Large intestine (tissue), 3 donors: ENCODE data around the gene RFX6. TPM values are rescaled to one million over a fixed set of nuclear protein-coding genes. Genes with fewer than 3 reads are reported as not detected.
A peak's percentile ranks its signal among the peaks of the same experiment; 100 is the strongest.

Experiments used
- DNase-seq, 2 donors: peaks; one replicate each; pipeline versions ENCODE4 v3.0.0 to v3.0.0-alpha.2; 2013
- H3K27ac ChIP-seq: one replicate; pipeline ENCODE4 v1.5.1; 2013; ENCODE audit warnings: low read length
- H3K27me3 ChIP-seq: 2 replicates; pipeline ENCODE4 v1.6.1; 2013; ENCODE audit warnings: low read length; ENCODE audit not compliant: control insufficient read depth, insufficient read depth
- H3K36me3 ChIP-seq: 2 replicates; pipeline ENCODE4 v1.6.1; 2013; ENCODE audit warnings: low read length; ENCODE audit not compliant: control insufficient read depth, insufficient read depth
- H3K4me1 ChIP-seq: one replicate; pipeline ENCODE4 v1.6.1; 2013; ENCODE audit warnings: low read length; ENCODE audit not compliant: control insufficient read depth, insufficient read depth
- H3K4me3 ChIP-seq: one replicate; pipeline ENCODE4 v1.5.1; 2013; ENCODE audit warnings: low read length
- H3K9me3 ChIP-seq: one replicate; pipeline ENCODE4 v1.6.1; 2013; ENCODE audit warnings: mild to moderate bottlenecking, low read depth, low read length, moderate library complexity; ENCODE audit not compliant: control insufficient read depth
- WGBS: methylation state at CpG from one replicate; pipeline ENCODE4 v1.1.5; 2013; ENCODE audit warnings: low lambda C conversion rate; ENCODE audit not compliant: insufficient coverage; 5-methylcytosine and 5-hydroxymethylcytosine counted together
- polyA plus RNA-seq: library from polyadenylated mRNA; unstranded; fragments of 120-200 nt; gene quantifications from one replicate; pipeline ENCODE4 v1.2.1, GENCODE V29; 2013

RFX6 gene
- polyA plus RNA-seq, 1 donor: 8.6 TPM

DNA sequence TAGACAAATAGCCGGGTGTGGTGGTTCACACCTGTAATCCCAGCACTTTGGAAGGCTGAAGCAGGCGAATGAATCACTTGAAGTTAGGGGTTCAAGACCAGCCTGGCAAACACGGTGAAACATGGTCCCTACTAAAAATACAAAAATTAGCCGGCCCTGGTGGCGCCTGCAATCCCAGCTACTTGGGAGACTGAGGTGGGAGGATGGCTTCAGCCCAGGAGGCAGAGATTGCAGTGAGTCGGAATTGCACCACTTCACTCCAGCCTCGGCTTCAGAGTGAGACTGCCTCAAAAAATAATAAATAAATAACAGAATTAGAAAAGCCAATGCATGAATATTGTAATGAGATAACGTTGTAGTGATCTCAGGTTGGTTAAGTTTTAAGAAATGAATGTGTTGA lies 61.3 kb downstream of the RFX6 start:
- peaks cover 8% of the 10 kb centered on the region for H3K4me1 ChIP-seq
- no peaks in the 10 kb centered on the region for H3K9me3 ChIP-seq
- no peak overlapping the region for H3K4me3 ChIP-seq
- no peaks in the 10 kb centered on the region for H3K36me3 ChIP-seq
- WGBS: 100% methylated on average over 1 of the region's 8 CpGs
- H3K27ac ChIP-seq: no peak overlapping the region
- no peak for DNase-seq
- no peaks in the 10 kb centered on the region for H3K27me3 ChIP-seq

DNA sequence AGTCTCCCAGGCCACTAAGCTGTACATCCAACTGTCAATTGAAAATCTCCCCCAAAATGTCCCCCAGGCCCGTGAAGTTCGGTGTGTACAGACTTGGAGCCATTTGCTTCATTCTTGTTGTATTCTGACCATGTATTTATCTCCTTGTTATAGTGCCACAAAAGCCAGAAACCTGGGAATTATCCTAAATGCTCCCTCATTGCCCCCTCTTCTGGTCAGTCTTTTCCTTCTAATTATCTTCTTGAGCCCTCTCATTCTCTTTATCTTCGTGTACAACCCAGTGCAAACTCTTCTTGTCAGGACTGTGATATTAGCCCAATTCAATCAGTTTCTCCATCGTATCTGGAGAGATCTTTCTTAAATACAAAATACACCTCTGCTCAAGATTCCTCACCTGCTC lies 64.7 kb downstream of the RFX6 start:
- 30% methylated on average over 2 of the region's 4 CpGs for WGBS
- Histone ChIP-seq H3K9me3 (no peaks in the 10 kb centered on the region), H3K4me1 (peaks cover 11% of the 10 kb centered on the region), H3K27me3 (no peaks in the 10 kb centered on the region), H3K4me3 (no peak overlapping the region), H3K36me3 (no peaks in the 10 kb centered on the region), H3K27ac (no peak overlapping the region)
- no peak for DNase-seq

DNA sequence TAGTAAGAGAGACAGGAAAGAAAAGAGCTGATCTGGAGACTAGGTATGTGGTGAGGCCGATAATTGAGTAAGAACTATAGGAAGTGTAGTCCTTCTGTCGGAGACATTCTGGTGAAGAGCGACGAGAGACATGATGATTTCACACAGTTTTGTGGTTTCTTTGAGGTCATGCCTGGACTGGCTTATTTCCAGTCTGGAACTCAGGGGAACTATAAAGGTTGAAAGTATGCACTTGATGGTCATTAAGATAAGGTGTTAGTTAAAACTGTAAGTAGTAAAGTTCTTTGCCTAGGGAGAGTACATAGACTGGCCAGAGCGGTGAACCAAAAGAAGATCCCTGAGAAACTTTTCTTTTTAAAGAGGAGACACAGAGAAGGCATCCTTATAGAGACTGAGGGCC lies 68.8 kb downstream of the RFX6 start:
- no peaks in the 10 kb centered on the region for H3K9me3 ChIP-seq
- H3K4me1 ChIP-seq: peaks cover 32% of the 10 kb centered on the region
- no peaks in the 10 kb centered on the region for H3K36me3 ChIP-seq
- H3K4me3 ChIP-seq: no peak overlapping the region
- peak in 1 of 2 donors; percentile 21 for DNase-seq
- 60% methylated on average over 1 of the region's 5 CpGs for WGBS
- no peaks in the 10 kb centered on the region for H3K27me3 ChIP-seq
- no peak overlapping the region for H3K27ac ChIP-seq

DNA sequence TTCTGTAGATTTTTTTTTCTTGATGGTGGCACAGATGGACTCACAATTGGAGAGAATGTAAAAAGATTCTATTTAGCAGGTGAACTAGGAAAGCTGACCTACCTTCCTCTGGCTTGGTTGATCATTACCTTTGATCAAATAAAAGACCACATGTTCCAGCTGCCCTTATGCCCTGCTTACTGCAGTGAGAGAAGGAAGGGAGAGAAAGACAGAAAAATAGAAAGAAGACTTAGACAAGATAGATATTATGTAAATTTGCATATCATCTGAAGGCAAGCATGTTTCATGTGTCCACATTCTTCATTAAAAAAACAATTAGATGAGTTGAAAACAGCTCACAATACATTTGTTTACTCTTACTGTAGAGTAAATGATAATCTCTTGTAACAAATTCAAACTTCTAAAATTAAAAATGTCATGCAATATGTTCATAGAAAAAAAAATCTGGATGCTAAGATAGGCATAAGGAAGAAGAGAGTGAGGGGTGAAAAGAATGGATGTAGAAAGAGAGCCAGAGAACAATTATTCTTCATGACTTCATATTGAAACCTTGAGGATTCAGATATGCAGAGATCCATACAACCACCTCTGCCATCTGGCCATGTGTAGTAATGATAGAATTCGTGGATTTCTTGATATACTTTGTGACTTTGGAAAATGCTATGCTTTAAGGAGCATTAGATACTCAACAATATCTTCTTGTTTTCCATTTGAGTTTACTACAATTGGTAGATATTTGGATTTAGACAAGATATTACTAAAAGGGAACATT lies 71.7 kb downstream of the RFX6 start:
- H3K27ac ChIP-seq: peak overlapping the region; percentile 41
- no peaks in the 10 kb centered on the region for H3K27me3 ChIP-seq

DNA sequence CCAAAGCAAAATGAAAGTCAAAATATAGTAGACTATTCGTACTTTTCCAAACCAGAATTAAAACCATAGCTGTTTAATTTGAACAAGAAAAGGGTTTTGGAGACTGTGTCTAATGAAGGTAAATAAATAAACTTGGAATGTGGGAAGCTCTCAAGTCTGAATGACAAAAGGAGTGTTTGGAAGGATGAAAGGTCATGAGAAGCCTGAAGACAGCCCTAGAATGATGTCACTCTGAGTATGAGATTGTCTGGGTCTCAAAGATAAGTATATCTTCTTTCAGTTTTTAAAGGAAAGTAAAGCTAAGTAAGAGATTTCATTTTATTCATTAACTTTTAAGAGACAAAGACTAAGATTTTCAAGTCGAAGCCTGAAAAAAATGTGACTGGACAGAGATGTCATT lies 72.9 kb downstream of the RFX6 start:
- Histone ChIP-seq H3K27me3 (no peaks in the 10 kb centered on the region), H3K4me3 (no peak overlapping the region), H3K4me1 (peaks cover 31% of the 10 kb centered on the region), H3K27ac (peak overlapping the region; percentile 36), H3K36me3 (no peaks in the 10 kb centered on the region), H3K9me3 (no peaks in the 10 kb centered on the region)
- WGBS: 86% methylated on average over 1 of the region's 2 CpGs
- peak in 1 of 2 donors; percentile 49 for DNase-seq

More for the DNA sequence above, 71.7 kb downstream of the RFX6 start:
- DNase-seq: peak; percentile 53 to 75
- H3K4me3 ChIP-seq: no peak overlapping the region
- no peaks in the 10 kb centered on the region for H3K9me3 ChIP-seq
- no peaks in the 10 kb centered on the region for H3K36me3 ChIP-seq
- peaks cover 29% of the 10 kb centered on the region for H3K4me1 ChIP-seq
- WGBS: no CpG with 5 or more reads among the region's 1 CpG

DNA sequence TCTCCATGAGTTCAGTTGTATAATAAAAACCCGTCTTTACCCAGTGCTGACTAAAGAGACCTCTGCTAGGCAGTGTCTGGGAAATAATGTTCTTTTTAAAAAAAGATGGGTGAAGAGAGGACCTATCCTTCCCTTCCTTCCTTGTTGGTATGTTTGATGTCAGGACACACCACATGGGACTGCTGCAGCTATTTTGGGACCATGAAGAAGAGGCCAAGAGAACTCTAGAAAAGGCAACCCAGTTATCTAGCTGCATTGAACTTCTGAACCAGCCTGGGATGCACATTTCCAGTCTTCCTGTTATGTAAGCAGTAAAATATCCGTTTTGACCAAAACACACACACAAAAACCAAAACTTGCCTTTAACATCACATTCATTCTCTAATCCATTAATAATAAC lies 77.3 kb downstream of the RFX6 start:
- no peak overlapping the region for H3K27ac ChIP-seq
- H3K36me3 ChIP-seq: no peaks in the 10 kb centered on the region
- WGBS: 30% methylated on average over 1 of the region's 2 CpGs

DNA sequence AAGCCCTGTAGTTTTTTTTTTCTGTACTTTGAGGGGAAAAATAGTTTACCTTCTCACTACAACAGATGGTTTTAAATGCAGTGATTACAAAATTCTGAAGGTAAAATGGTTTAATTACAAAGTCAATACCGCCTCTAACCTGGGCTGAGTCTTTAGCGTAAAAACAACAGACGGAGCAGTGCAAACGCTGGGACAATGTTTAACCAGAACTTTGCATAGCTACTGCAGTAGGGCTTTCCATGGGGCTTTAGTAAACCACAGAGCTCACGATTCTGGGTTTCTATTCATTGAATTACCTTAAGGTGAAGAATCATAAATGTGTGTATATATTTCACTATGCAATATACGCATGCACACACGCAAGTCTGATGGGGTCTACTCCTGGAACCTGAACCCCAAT lies 77.9 kb downstream of the RFX6 start:
- Histone ChIP-seq H3K4me1 (peaks cover 8% of the 10 kb centered on the region), H3K36me3 (no peaks in the 10 kb centered on the region), H3K9me3 (no peaks in the 10 kb centered on the region), H3K27ac (no peak overlapping the region), H3K27me3 (no peaks in the 10 kb centered on the region), H3K4me3 (peak overlapping the region; percentile 7)
- no CpG with 5 or more reads among the region's 7 CpGs for WGBS
- DNase-seq: peak; percentile 37 to 53

More for the DNA sequence above, 77.3 kb downstream of the RFX6 start:
- DNase-seq: no peak
- peaks cover 14% of the 10 kb centered on the region for H3K4me1 ChIP-seq
- H3K9me3 ChIP-seq: no peaks in the 10 kb centered on the region
- H3K4me3 ChIP-seq: no peak overlapping the region
- H3K27me3 ChIP-seq: no peaks in the 10 kb centered on the region

DNA sequence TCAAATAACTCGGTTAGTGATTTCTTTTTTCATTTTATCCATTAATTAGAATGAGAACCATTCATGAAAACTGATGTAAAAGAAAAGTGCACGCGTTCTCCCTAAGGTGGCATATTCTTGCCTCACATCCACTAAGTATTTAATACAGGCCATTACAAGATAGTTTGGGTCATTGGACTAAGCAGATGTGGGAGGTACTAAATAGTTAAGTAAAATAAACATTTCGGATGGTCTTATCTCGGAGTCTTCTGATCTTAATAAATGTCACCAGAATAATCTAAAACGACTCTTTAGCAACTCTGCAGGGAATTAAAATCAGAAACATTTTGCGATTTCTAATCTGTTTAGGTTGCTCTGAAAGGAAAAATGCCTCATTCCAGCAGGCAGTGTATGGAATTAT lies 78.7 kb downstream of the RFX6 start:
- 25% methylated on average over 3 of the region's 7 CpGs for WGBS

DNA sequence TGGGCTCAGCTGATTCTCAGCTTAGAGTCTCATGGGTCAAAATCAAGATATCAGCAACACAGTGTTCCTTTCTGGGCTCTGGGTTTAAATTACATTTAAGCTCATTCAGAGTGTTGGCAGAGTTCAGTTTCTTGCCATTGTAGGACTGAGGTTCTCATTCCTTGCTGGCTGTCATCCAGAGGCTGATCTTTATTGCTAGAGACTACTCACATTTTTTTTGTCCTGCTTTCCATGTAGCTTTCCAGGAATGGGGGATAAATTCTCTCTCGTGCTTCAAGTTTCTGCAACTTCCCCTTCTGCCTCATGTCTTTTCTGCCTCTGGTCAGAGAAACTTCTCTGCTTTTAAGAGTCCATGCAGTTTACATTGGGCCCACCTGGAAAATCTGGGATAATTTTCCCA lies 86.9 kb downstream of the RFX6 start:
- H3K4me1 ChIP-seq: no peaks in the 10 kb centered on the region
- no peak for DNase-seq
- H3K36me3 ChIP-seq: no peaks in the 10 kb centered on the region
- H3K4me3 ChIP-seq: no peak overlapping the region
- no peak overlapping the region for H3K27ac ChIP-seq
- WGBS: 60% methylated on average over 1 of the region's 1 CpG
- H3K9me3 ChIP-seq: no peaks in the 10 kb centered on the region
- no peaks in the 10 kb centered on the region for H3K27me3 ChIP-seq

More for the DNA sequence above, 78.7 kb downstream of the RFX6 start:
- Histone ChIP-seq H3K4me3 (no peak overlapping the region), H3K27ac (no peak overlapping the region), H3K4me1 (peaks cover 3% of the 10 kb centered on the region), H3K9me3 (no peaks in the 10 kb centered on the region), H3K27me3 (no peaks in the 10 kb centered on the region), H3K36me3 (no peaks in the 10 kb centered on the region)
- no peak for DNase-seq

DNA sequence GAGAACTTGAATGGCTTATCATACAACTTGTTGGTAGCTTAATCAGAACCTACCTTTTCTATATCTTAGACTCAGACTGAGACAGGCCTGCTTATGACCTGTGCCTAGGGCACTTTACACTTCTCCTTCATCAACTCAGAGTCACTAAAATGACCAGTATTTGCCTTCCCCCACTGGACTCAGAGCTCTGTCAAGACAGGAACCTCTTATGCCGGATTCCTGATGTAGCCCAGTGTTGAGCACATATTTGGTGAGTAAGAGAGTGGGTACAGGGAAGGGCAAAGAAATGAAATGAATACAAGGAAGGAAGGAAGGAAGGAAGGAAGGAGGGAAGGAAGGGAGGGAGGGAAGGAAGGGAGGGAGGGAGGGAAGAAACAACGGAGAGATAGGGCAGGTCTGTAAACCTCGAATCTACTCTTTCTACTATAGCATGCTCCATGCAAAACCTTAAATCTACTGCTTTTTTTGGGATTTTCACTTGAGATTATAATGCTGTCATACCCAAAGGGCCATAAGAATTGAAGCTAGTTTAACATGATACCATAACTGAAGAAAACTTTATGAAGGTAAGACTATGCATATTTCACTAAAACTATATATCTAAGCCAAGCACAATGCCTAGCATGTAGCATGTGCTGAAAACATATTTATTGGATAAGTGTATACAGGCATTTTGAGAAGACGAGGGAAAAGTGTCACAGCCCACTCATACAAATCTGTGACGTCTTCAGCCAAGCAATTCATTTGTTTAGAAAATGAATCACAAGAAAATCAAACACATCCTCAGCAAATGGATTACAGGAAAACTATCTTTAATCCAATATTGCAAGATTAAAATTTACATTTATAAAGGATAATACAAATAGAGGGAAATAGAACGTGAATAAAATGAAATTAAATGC lies 89.9 kb downstream of the RFX6 start:
- Histone ChIP-seq H3K36me3 (no peaks in the 10 kb centered on the region), H3K4me3 (no peak overlapping the region), H3K9me3 (no peaks in the 10 kb centered on the region), H3K27me3 (no peaks in the 10 kb centered on the region), H3K27ac (no peak overlapping the region), H3K4me1 (no peaks in the 10 kb centered on the region)
- no peak for DNase-seq
- 61% methylated on average over 2 of the region's 6 CpGs for WGBS
